ENCODE results near the gene MARCKSL1.

GRCh38 chr1:32321712-32322291 lies 14.2 kb downstream of the MARCKSL1 start:
- TF ChIP-seq CTCF (IDR thresholded peaks at IDR 0.05; ENCODE audit: insufficient read depth, low read depth, low read length), result no peak
- no peak for TF ChIP-seq EZH2 (IDR thresholded peaks at IDR 0.05; ENCODE audit: insufficient read depth, low read length)
